H9 (cell line): ENCODE results near the gene ZNF513. TPM values are rescaled to one million over a fixed set of nuclear protein-coding genes. Genes with fewer than 3 reads are reported as not detected.
A peak's percentile ranks its signal among the peaks of the same experiment; 100 is the strongest.

Source experiments
- DNase-seq: peaks from one replicate; pipeline ENCODE4 v3.0.0-alpha.2; 2017
- H2AFZ ChIP-seq: one replicate; pipeline ENCODE4 v1.6.1; 2013; ENCODE audit warnings: mild to moderate bottlenecking, low read length, control low read depth, moderate library complexity
- H2AK5ac ChIP-seq: 2 replicates; pipeline ENCODE4 v1.6.1; 2013; ENCODE audit warnings: low read length, control low read depth, mixed read lengths; ENCODE audit not compliant: insufficient read length
- H2BK120ac ChIP-seq: one replicate; pipeline ENCODE4 v1.6.1; 2013; ENCODE audit warnings: low read depth, mild to moderate bottlenecking, low read length, control low read depth, inconsistent platforms; ENCODE audit not compliant: poor library complexity, severe bottlenecking
- H2BK12ac ChIP-seq: 2 replicates; pipeline ENCODE4 v1.6.1; 2013; ENCODE audit warnings: low read length, control low read depth, mixed read lengths, low read depth; ENCODE audit not compliant: insufficient read length
- H2BK15ac ChIP-seq: 2 replicates; pipeline ENCODE4 v1.6.1; 2013; ENCODE audit warnings: low read depth, low read length, control low read depth
- H2BK20ac ChIP-seq: one replicate; pipeline ENCODE4 v1.6.1; 2013; ENCODE audit warnings: low read depth, mild to moderate bottlenecking, low read length, control low read depth, inconsistent platforms; ENCODE audit not compliant: poor library complexity, severe bottlenecking
- H2BK5ac ChIP-seq: 2 replicates; pipeline ENCODE4 v1.6.1; 2013; ENCODE audit warnings: low read length, control low read depth, mixed read lengths; ENCODE audit not compliant: insufficient read length
- H3K14ac ChIP-seq: 2 replicates; pipeline ENCODE4 v1.6.1; 2013; ENCODE audit warnings: low read length, control low read depth; ENCODE audit not compliant: insufficient read depth
- H3K18ac ChIP-seq: 2 replicates; pipeline ENCODE4 v1.6.1; 2013; ENCODE audit warnings: low read depth, mild to moderate bottlenecking, mixed read lengths, low read length, control low read depth; ENCODE audit not compliant: insufficient read length
- H3K23ac ChIP-seq: 2 replicates; pipeline ENCODE4 v1.6.1; 2013; ENCODE audit warnings: low read length, control low read depth, mixed read lengths, low read depth; ENCODE audit not compliant: insufficient read length
- H3K23me2 ChIP-seq: 2 replicates; pipeline ENCODE4 v1.6.1; 2013; ENCODE audit warnings: low read depth, mild to moderate bottlenecking, mixed read lengths, low read length, control low read depth; ENCODE audit not compliant: insufficient read length, poor library complexity, severe bottlenecking
- H3K27ac ChIP-seq: 2 replicates; pipeline ENCODE4 v1.5.1; 2013; ENCODE audit warnings: low read length, control low read depth, mixed read lengths, low read depth; ENCODE audit not compliant: insufficient read length
- H3K27me3 ChIP-seq: 2 replicates; pipeline ENCODE4 v1.6.1; 2013; ENCODE audit warnings: low read length, control low read depth, inconsistent platforms; ENCODE audit not compliant: insufficient read depth
- H3K4ac ChIP-seq: 2 replicates; pipeline ENCODE4 v1.6.1; 2013; ENCODE audit warnings: low read depth, mild to moderate bottlenecking, control low read depth, inconsistent platforms, low read length, moderate library complexity
- H3K4me1 ChIP-seq: 2 replicates; pipeline ENCODE4 v1.6.1; 2013; ENCODE audit warnings: low read length, control low read depth, inconsistent platforms; ENCODE audit not compliant: insufficient read depth
- H3K4me2 ChIP-seq: 2 replicates; pipeline ENCODE4 v1.6.1; 2013; ENCODE audit warnings: low read length, control low read depth, mixed read lengths; ENCODE audit not compliant: insufficient read length, insufficient read depth
- H3K56ac ChIP-seq: 2 replicates; pipeline ENCODE4 v1.6.1; 2013; ENCODE audit warnings: low read depth, mild to moderate bottlenecking, mixed read lengths, low read length, control low read depth; ENCODE audit not compliant: insufficient read length
- H3K79me1 ChIP-seq: 2 replicates; pipeline ENCODE4 v1.6.1; 2013; ENCODE audit warnings: low read depth, mild to moderate bottlenecking, moderate library complexity, low read length, control low read depth, inconsistent platforms; ENCODE audit not compliant: insufficient read depth, poor library complexity, severe bottlenecking
- H3K79me2 ChIP-seq: 2 replicates; pipeline ENCODE4 v1.6.1; 2013; ENCODE audit warnings: low read length, control low read depth, inconsistent platforms; ENCODE audit not compliant: insufficient read depth
- H3K9ac ChIP-seq: 2 replicates; pipeline ENCODE4 v1.6.1; 2013; ENCODE audit warnings: low read length, control low read depth, mixed read lengths; ENCODE audit not compliant: insufficient read length; ENCODE audit errors: extremely low read depth
- H3K9me3 ChIP-seq: one replicate; pipeline ENCODE4 v1.6.1; 2013; ENCODE audit warnings: low read depth, low read length, inconsistent platforms; ENCODE audit not compliant: control insufficient read depth
- H3T11ph ChIP-seq: one replicate; pipeline ENCODE4 v1.6.1; 2013; ENCODE audit warnings: mild to moderate bottlenecking, low read length, control low read depth, inconsistent platforms
- H4K20me1 ChIP-seq: one replicate; pipeline ENCODE4 v1.6.1; 2013; ENCODE audit not compliant: control insufficient read depth, insufficient read length, insufficient read depth
- H4K5ac ChIP-seq: 2 replicates; pipeline ENCODE4 v1.6.1; 2013; ENCODE audit warnings: low read depth, mild to moderate bottlenecking, mixed read lengths, low read length, control low read depth; ENCODE audit not compliant: insufficient read length
- H4K8ac ChIP-seq: replicated peaks from 2 replicates; pipeline ENCODE4 v1.6.1; 2013; ENCODE audit warnings: low read length, control low read depth, mixed read lengths, low read depth; ENCODE audit not compliant: insufficient read length
- H4K91ac ChIP-seq: 2 replicates; pipeline ENCODE4 v1.6.1; 2013; ENCODE audit warnings: low read depth, mild to moderate bottlenecking, moderate library complexity, mixed read lengths, low read length, control low read depth; ENCODE audit not compliant: insufficient read length
- H3K27ac Mint-ChIP-seq, 3 experiments: 2 replicates in 2 of 3; 3 replicates in 1 of 3; pipeline ENCODE4 v1.8.0; 2020 to 2021; ENCODE audit warnings: mixed read lengths in 3 of 3, mild to moderate bottlenecking in 1 of 3, moderate library complexity in 1 of 3
- H3K27me3 Mint-ChIP-seq: 2 replicates; pipeline ENCODE4 v1.8.0; 2021; ENCODE audit warnings: low read depth, mild to moderate bottlenecking, moderate library complexity, mixed read lengths
- H3K36me3 Mint-ChIP-seq, 3 experiments: 2 replicates in 2 of 3; 3 replicates in 1 of 3; pipeline ENCODE4 v1.8.0; 2020 to 2021; ENCODE audit warnings: low read depth in 3 of 3, mixed read lengths in 3 of 3; ENCODE audit not compliant: insufficient read depth in 1 of 3
- H3K4me1 Mint-ChIP-seq, 2 experiments: 2 replicates each; pipeline ENCODE4 v1.8.0; 2020; ENCODE audit warnings: mixed read lengths in 2 of 2
- H3K4me3 Mint-ChIP-seq, 2 experiments: 2 replicates in 1 of 2; 3 replicates in 1 of 2; pipeline ENCODE4 v1.8.0; 2020 to 2021; ENCODE audit warnings: mild to moderate bottlenecking in 2 of 2, mixed read lengths in 2 of 2, moderate library complexity in 1 of 2
- H3K9me3 Mint-ChIP-seq, 2 experiments: 2 replicates in 1 of 2; 3 replicates in 1 of 2; pipeline ENCODE4 v1.8.0; 2020; ENCODE audit warnings: mild to moderate bottlenecking in 2 of 2, mixed read lengths in 2 of 2, moderate library complexity in 1 of 2
- CTCF ChIP-seq: fragments of 200-600 bp; sonication (generic); conservative IDR thresholded peaks from 3 replicates; pipeline ENCODE4 v1.8.0; 2021; ENCODE audit warnings: antibody characterized with exemption, mild to moderate bottlenecking
- WGBS: extraction: QIAGEN DNeasy Blood & Tissue Kit; methylation state at CpG from one replicate; pipeline ENCODE4 v1.1.7; 2013; ENCODE audit warnings: missing lambda C conversion rate, low lambda C conversion rate, mixed read lengths; ENCODE audit not compliant: insufficient read length; ENCODE audit errors: extremely low coverage; 5-methylcytosine and 5-hydroxymethylcytosine counted together
- total RNA-seq: library from RNA; stranded (reverse); gene quantifications from 2 replicates; pipeline ENCODE4 v1.2.1, GENCODE V29; 2021

The ZNF513 gene
- total RNA-seq, 1 experiment from 2014 or later = 26.5 TPM

- Histone ChIP-seq H2AFZ (no peak overlapping the region), H3K23ac (no peak overlapping the region), H2BK20ac (no peak overlapping the region), H2BK12ac (no peak overlapping the region), H3K23me2 (peaks cover 12% of the 10 kb centered on the region), H3K79me2 (no peaks in the 10 kb centered on the region), H3K9me3 (no peaks in the 10 kb centered on the region), H3K14ac (no peak overlapping the region), H3K56ac (no peak overlapping the region), H2BK120ac (no peak overlapping the region), H3T11ph (no peak overlapping the region), H3K4me1 (no peaks in the 10 kb centered on the region), H2AK5ac (no peak overlapping the region), H3K27me3 (no peaks in the 10 kb centered on the region), H4K5ac (no peak overlapping the region), H2BK5ac (no peak overlapping the region), H2BK15ac (no peak overlapping the region), H3K4me2 (no peak overlapping the region), H3K79me1 (no peaks in the 10 kb centered on the region), H4K8ac (no peak overlapping the region), H3K18ac (no peak overlapping the region), H3K4ac (no peak overlapping the region), H3K9ac (no peak overlapping the region), H4K20me1 (no peaks in the 10 kb centered on the region), H4K91ac (no peak overlapping the region), H3K27ac (no peak overlapping the region)
- Mint-ChIP-seq H3K4me1 (peaks cover 24 to 26% of the 10 kb centered on the region in 2 experiments), H3K27me3 (peaks cover 1% of the 10 kb centered on the region; the same call in 1 of the 2 replicates), H3K4me3 (no peak overlapping the region; a peak in 1 of 5 replicates), H3K9me3 (no peaks in the 10 kb centered on the region), H3K27ac (peak overlapping the region in 2 of 3 experiments; percentile 41 to 57; a peak in 2 of 7 replicates), H3K36me3 (peaks cover 45 to 88% (median 80%) of the 10 kb centered on the region in 3 experiments; a peak in 6 of 7 replicates)
- no CpG with 5 or more reads among the region's 10 CpGs for WGBS
- TF ChIP-seq CTCF = no peak
- no peak for DNase-seq
Observed at GRCh38 chr2:27376866-27377617, 3.5 kb downstream of the ZNF513 start.
